RPMI8226 (cell line): ENCODE data around the gene RNLS.

ENCODE experiments used
- DNase-seq: peaks from one replicate; pipeline ENCODE4 v3.0.0-alpha.2; 2015

The RNLS gene

GRCh38 chr10:88551246-88551645, 31.9 kb downstream of the RNLS start:
- DNase-seq: no peak

- DNase-seq: no peak
Measured at GRCh38 chr10:88546497-88546896, 36.6 kb downstream of the RNLS start.

- DNase-seq: no peak
Measured at GRCh38 chr10:88545359-88545758, 37.8 kb downstream of the RNLS start.

GRCh38 chr10:88544140-88544870, 38.8 kb downstream of the RNLS start:
- no peak for DNase-seq

- no peak for DNase-seq
Measured at GRCh38 chr10:88542522-88542921, 40.6 kb downstream of the RNLS start.

GRCh38 chr10:88541116-88541626, 41.9 kb downstream of the RNLS start:
- no peak for DNase-seq

- DNase-seq: no peak
Measured at GRCh38 chr10:88540351-88540750, 42.8 kb downstream of the RNLS start.

- DNase-seq: no peak
Measured at GRCh38 chr10:88538048-88538447, 45.1 kb downstream of the RNLS start.

- DNase-seq: no peak
Measured at GRCh38 chr10:88537322-88537721, 45.8 kb downstream of the RNLS start.

GRCh38 chr10:88536437-88536836, 46.7 kb downstream of the RNLS start:
- no peak for DNase-seq

GRCh38 chr10:88534072-88534665, 48.9 kb downstream of the RNLS start:
- no peak for DNase-seq

GRCh38 chr10:88531392-88532052, 51.6 kb downstream of the RNLS start:
- DNase-seq: no peak

GRCh38 chr10:88530629-88531391, 52.3 kb downstream of the RNLS start:
- DNase-seq: no peak

- no peak for DNase-seq
Measured at GRCh38 chr10:88530093-88530492, 53.0 kb downstream of the RNLS start.

- no peak for DNase-seq
Measured at GRCh38 chr10:88528806-88529570, 54.1 kb downstream of the RNLS start.

- DNase-seq: no peak
Measured at GRCh38 chr10:88528201-88528600, 54.9 kb downstream of the RNLS start.

- DNase-seq: no peak
Measured at GRCh38 chr10:88527245-88527644, 55.9 kb downstream of the RNLS start.

GRCh38 chr10:88526501-88527105, 56.5 kb downstream of the RNLS start:
- DNase-seq: no peak

GRCh38 chr10:88525371-88526069, 57.6 kb downstream of the RNLS start:
- no peak for DNase-seq

GRCh38 chr10:88523739-88524400, 59.2 kb downstream of the RNLS start:
- no peak for DNase-seq

- DNase-seq: no peak
Measured at GRCh38 chr10:88522715-88523114, 60.4 kb downstream of the RNLS start.
